ENCODE measurements around the gene PAOX. TPM values are rescaled to one million over a fixed set of nuclear protein-coding genes. Genes with fewer than 3 reads are reported as not detected.

The PAOX gene
- total and polyA plus RNA-seq, 9 of the 15 experiments (the other 6 are each of a cell fraction or from before 2014, with no cell fraction given) = 0.80 to 6.4 (median 2.6) TPM

- TF ChIP-seq MCM2 (IDR thresholded peaks at IDR 0.05; ENCODE audit: low read depth) (no peak), ELK3 (CRISPR knock-in tag; IDR thresholded peaks at IDR 0.05) (no peak), NR2C2 (CRISPR knock-in tag; IDR thresholded peaks at IDR 0.05) (no peak), NR2C2 (tag; IDR thresholded peaks at IDR 0.05) (peak; percentile 46; the same call in 1 of the 2 replicates), SMAD3 (CRISPR knock-in tag; conservative IDR thresholded peaks at IDR 0.05) (no peak), FOXK1 (CRISPR knock-in tag; IDR thresholded peaks at IDR 0.05; ENCODE audit: borderline replicate concordance) (no peak), POLR2G (IDR thresholded peaks at IDR 0.05; ENCODE audit: low read depth, low read length) (peak; percentile 92), USF1 (CRISPR knock-in tag; IDR thresholded peaks at IDR 0.05) (no peak), PHTF2 (CRISPR knock-in tag; IDR thresholded peaks at IDR 0.05) (no peak), HEY1 (CRISPR knock-in tag; IDR thresholded peaks at IDR 0.05; ENCODE audit: borderline replicate concordance) (no peak), RBM15 (IDR thresholded peaks at IDR 0.05; ENCODE audit: insufficient read depth, low read length) (no peak), HDAC8 (tag; IDR thresholded peaks at IDR 0.05) (no peak), MAZ (CRISPR knock-in tag; conservative IDR thresholded peaks at IDR 0.05 in 1 of 2, IDR thresholded peaks at IDR 0.05 in 1 of 2) (peak in 1 of 2 experiments; percentile 59; a peak in 2 of 4 replicates), MEF2A (IDR thresholded peaks at IDR 0.05; ENCODE audit: control insufficient read depth, low read depth, low read length) (no peak), EZH2 (IDR thresholded peaks at IDR 0.05; ENCODE audit: borderline replicate concordance, low read depth, low read length) (no peak), SMAD2 (IDR thresholded peaks at IDR 0.05; ENCODE audit: low read depth, low read length) (no peak), MNT (conservative IDR thresholded peaks at IDR 0.05) (no peak), ZBTB8A (IDR thresholded peaks at IDR 0.05; ENCODE audit: partially characterized antibody) (no peak), OTX1 (CRISPR knock-in tag; IDR thresholded peaks at IDR 0.05) (no peak), ZC3H11A (IDR thresholded peaks at IDR 0.05; ENCODE audit: low read depth, low read length) (no peak), PHB (CRISPR knock-in tag; IDR thresholded peaks at IDR 0.05) (no peak), NEUROD1 (IDR thresholded peaks at IDR 0.05; ENCODE audit: borderline replicate concordance, low read depth, low read length, partially characterized antibody) (peak; percentile 48), TBP (optimal IDR thresholded peaks at IDR 0.05; ENCODE audit: low read depth, low read length) (peak; percentile 82), ZKSCAN1 (IDR thresholded peaks at IDR 0.05; ENCODE audit: low read depth, low read length) (no peak), RBM17 (IDR thresholded peaks at IDR 0.05; ENCODE audit: borderline replicate concordance, low read depth, low read length) (no peak)
- TF ChIP-seq, protein P1, sequence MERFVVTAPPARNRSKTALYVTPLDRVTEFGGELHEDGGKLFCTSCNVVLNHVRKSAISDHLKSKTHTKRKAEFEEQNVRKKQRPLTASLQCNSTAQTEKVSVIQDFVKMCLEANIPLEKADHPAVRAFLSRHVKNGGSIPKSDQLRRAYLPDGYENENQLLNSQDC (CRISPR knock-in tag; IDR thresholded peaks at IDR 0.05) = no peak
Measured at GRCh38 chr10:133373174-133374090, 5.6 kb upstream of the PAOX start, which contains the start of gene ECHS1 (continued).

Measured in K562 (cell line).